ENCODE data around the gene SNURF. TPM values are rescaled to one million over a fixed set of nuclear protein-coding genes. Genes with fewer than 3 reads are reported as not detected.
"Not testable (repeated sequence)": the region's sequence is repeated elsewhere in the genome, so short reads cannot be mapped to it uniquely, and the experiment has no call there.

The SNURF gene
- total and polyA plus RNA-seq, 2 donors (not counting 1 experiment from before 2014, with no cell fraction given): 9.6 to 33.1 TPM

GRCh38 chr15:24971772-24972171, 17.0 kb downstream of the SNURF start:
- Histone ChIP-seq H3K4me2 (replicated peaks; ENCODE audit: low read depth, low read length, poor library complexity, severe bottlenecking) (no peak overlapping the region), H3K27me3 (replicated peaks in 1 of 4; ENCODE audit: control extremely low read depth in 1 of 4, control insufficient read depth in 3 of 4, insufficient read depth in 4 of 4, low read length in 3 of 4) (no peaks in the 10 kb centered on the region), H3K79me2 (ENCODE audit: control insufficient read depth, insufficient read depth, low read length) (peaks cover 5% of the 10 kb centered on the region), H3K9me3 (ENCODE audit: control extremely low read depth in 1 of 3, control insufficient read depth in 2 of 3, insufficient read depth in 1 of 3, low read length in 2 of 3) (peaks cover 0 to 27% (median 2%) of the 10 kb centered on the region in 3 donors), H3K9ac (ENCODE audit: low read length) (no peak overlapping the region), H3K36me3 (replicated peaks in 1 of 2; ENCODE audit: control extremely low read depth in 1 of 2, control insufficient read depth in 1 of 2, extremely low read depth in 1 of 2, insufficient read depth in 2 of 2, low read length in 1 of 2) (peaks cover 1 to 35% of the 10 kb centered on the region in 2 experiments), H3K4me1 (ENCODE audit: control insufficient read depth in 2 of 2, insufficient read depth in 2 of 2, low read length in 2 of 2) (no peaks in the 10 kb centered on the region), H2AFZ (ENCODE audit: insufficient read depth, low read depth, low read length, poor library complexity, severe bottlenecking) (no peak overlapping the region), H4K20me1 (ENCODE audit: control insufficient read depth, insufficient read depth, low read length, poor library complexity, severe bottlenecking) (peaks cover 2% of the 10 kb centered on the region), H3K4me3 (ENCODE audit: control extremely low read depth in 1 of 5, extremely low read depth in 1 of 5, insufficient read depth in 1 of 5, low read depth in 2 of 5, low read length in 4 of 5) (no peak overlapping the region), H3K27ac (ENCODE audit: low read length in 2 of 2) (no peak overlapping the region)
- peaks cover 13% of the 10 kb centered on the region for H3K9me3 Mint-ChIP-seq (ENCODE audit: insufficient read depth)
- no peaks in the 10 kb centered on the region for H3K4me1 Mint-ChIP-seq
- H3K27me3 Mint-ChIP-seq: no peaks in the 10 kb centered on the region
- POLR2A ChIA-PET: interaction anchor here (0.7 kb wide), 1 partner anchor 13 kb away, joined by 3 read pairs; no protein-coding TSS in a partner anchor
- DNase-seq (no peak), ATAC-seq (ENCODE audit: low read depth) (no peak)
- H3K4me3 Mint-ChIP-seq: no peak overlapping the region
- CTCF ChIA-PET: no interaction called here
- no peak overlapping the region for H3K27ac Mint-ChIP-seq
- 95% methylated on average over 8 of the region's 8 CpGs for WGBS (ENCODE audit: insufficient coverage)
- no peak for TF ChIP-seq EZH2 (IDR thresholded peaks at IDR 0.05; ENCODE audit: borderline replicate concordance, insufficient read depth, low read depth, low read length, poor library complexity, severe bottlenecking)
- no peak for TF ChIP-seq CTCF (IDR thresholded peaks at IDR 0.05)
- intact Hi-C loops (cut with micrococcal nuclease): no loop called here

- 100% methylated on average over 2 of the region's 5 CpGs for WGBS (ENCODE audit: insufficient coverage)
- POLR2A ChIA-PET; H2AFZ ChIP-seq (ENCODE audit: insufficient read depth, low read depth, low read length, poor library complexity, severe bottlenecking): not testable (repeated sequence)
Observed at GRCh38 chr15:24972707-24973106, 17.9 kb downstream of the SNURF start.

More at GRCh38 chr15:24972707-24973106, 17.9 kb downstream of the SNURF start:
- H3K36me3 ChIP-seq (replicated peaks in 1 of 2; ENCODE audit: control extremely low read depth in 1 of 2, control insufficient read depth in 1 of 2, extremely low read depth in 1 of 2, insufficient read depth in 2 of 2, low read length in 1 of 2): peaks cover 1 to 35% of the 10 kb centered on the region in 2 experiments
- H3K27ac ChIP-seq (ENCODE audit: low read length in 2 of 2); H3K4me3 Mint-ChIP-seq; CTCF ChIA-PET; H3K9ac ChIP-seq (ENCODE audit: low read length); H3K4me1 ChIP-seq (ENCODE audit: control insufficient read depth in 2 of 2, insufficient read depth in 2 of 2, low read length in 2 of 2); DNase-seq; H3K79me2 ChIP-seq (ENCODE audit: control insufficient read depth, insufficient read depth, low read length); H3K27me3 Mint-ChIP-seq; H3K4me2 ChIP-seq (replicated peaks; ENCODE audit: low read depth, low read length, poor library complexity, severe bottlenecking); intact Hi-C loops (cut with micrococcal nuclease); H3K9me3 Mint-ChIP-seq (ENCODE audit: insufficient read depth); H3K27ac Mint-ChIP-seq; ATAC-seq (ENCODE audit: low read depth); H4K20me1 ChIP-seq (ENCODE audit: control insufficient read depth, insufficient read depth, low read length, poor library complexity, severe bottlenecking); H3K4me3 ChIP-seq (ENCODE audit: control extremely low read depth in 1 of 5, extremely low read depth in 1 of 5, insufficient read depth in 1 of 5, low read depth in 2 of 5, low read length in 4 of 5); H3K4me1 Mint-ChIP-seq; H3K27me3 ChIP-seq (replicated peaks in 1 of 4; ENCODE audit: control extremely low read depth in 1 of 4, control insufficient read depth in 3 of 4, insufficient read depth in 4 of 4, low read length in 3 of 4): not testable (repeated sequence)
- H3K9me3 ChIP-seq (ENCODE audit: control extremely low read depth in 1 of 3, control insufficient read depth in 2 of 3, insufficient read depth in 1 of 3, low read length in 2 of 3): peaks cover 1 to 30% (median 2%) of the 10 kb centered on the region in 3 donors
